ENCODE measurements around the gene KRT34. TPM values are rescaled to one million over a fixed set of nuclear protein-coding genes. Genes with fewer than 3 reads are reported as not detected.
"Not testable (repeated sequence)": the region's sequence is repeated elsewhere in the genome, so short reads cannot be mapped to it uniquely, and the experiment has no call there.

The KRT34 gene
- total and polyA plus RNA-seq, 4 donors = not detected

DNA sequence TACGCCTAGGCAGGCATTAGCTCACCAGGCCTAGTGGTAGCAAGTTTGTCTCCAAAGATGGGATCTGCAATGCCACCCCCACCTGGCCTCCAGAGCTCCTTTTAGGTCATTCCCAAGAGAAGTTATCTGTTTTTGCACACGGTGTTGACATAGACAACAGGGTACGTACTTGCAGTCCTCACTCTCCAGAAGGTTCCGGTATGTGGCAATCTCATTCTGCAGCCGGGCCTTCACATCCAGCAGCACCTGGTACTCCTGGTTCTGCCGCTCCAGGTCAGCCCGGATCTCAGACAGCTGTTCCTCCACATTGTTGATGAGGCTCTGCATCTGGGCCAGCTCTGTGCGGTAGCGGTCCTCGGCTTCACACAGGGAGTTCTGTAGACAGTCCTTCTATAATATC lies 25.1 kb upstream of the KRT34 start:
- H3K9me3 ChIP-seq (ENCODE audit: control insufficient read depth, insufficient read depth, low read length) = no peaks in the 10 kb centered on the region
- no peak for DNase-seq (ENCODE audit: low read depth in 4 of 6, low spot score in 6 of 6)
- H3K36me3 ChIP-seq (ENCODE audit: control insufficient read depth, insufficient read depth, low read length) = no peaks in the 10 kb centered on the region
- no peaks in the 10 kb centered on the region for H3K27me3 ChIP-seq (ENCODE audit: control insufficient read depth, insufficient read depth, low read length)
- no peak overlapping the region for H3K4me3 ChIP-seq (ENCODE audit: low read depth, low read length)
- H3K4me1 ChIP-seq (ENCODE audit: control insufficient read depth, insufficient read depth, low read length) = peaks cover under 1% of the 10 kb centered on the region
- WGBS (ENCODE audit: insufficient coverage) = 94% methylated on average over 7 of the region's 10 CpGs
- no peak overlapping the region for H3K27ac ChIP-seq (ENCODE audit: low read depth, low read length)

DNA sequence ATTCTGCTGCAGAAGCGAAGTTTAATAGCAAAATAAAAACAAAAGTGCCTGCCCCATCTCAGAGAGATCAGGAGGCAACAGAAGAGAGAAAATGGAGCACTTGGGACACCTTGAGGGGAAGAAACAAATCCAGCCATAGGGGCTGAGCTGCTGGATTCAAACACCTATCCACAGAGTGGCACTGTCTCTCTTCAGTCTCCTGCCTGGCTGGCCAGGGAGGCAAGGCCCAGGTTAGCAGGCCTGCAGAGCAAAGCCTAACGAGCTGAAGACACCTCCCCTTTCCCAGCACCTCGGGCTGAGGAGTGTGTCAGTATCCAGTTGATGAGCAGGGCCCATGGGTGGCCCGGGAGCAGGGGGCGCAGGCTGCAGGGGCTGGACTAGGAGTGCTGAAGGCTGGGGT lies 24.1 kb upstream of the KRT34 start:
- WGBS (ENCODE audit: insufficient coverage) = 63% methylated on average over 3 of the region's 5 CpGs
- H3K4me3 ChIP-seq (ENCODE audit: low read depth, low read length) = no peak overlapping the region

DNA sequence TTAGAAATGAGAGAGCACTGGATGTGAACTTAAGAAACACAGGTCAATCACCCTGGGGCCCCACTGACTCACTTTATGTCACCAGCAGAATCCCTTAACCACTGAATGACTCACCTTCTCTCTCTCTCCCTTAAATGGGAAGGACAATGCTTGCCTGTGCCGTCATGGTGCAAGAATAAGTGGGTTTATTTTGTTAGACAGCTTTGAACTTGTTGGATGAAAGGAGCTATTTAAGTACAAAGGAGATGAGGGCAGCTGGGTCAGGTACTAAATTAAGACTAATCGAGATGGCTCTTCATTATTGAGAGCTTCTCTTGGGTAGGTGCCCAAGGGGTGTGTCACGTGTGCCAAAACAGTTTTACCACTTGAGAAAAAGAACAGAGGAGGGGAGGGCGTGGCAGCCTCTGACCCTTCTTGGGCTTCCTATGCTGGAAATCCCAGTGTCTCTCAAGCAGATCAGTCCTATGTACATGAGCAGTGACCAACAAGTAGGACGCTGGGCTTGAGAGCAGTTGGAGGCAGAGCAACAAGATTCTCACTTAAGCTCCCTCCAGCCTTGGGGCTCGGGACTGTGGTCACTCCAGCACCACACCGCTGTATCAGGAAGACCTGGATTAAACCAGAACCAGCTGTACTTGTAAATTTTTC lies 22.0 kb upstream of the KRT34 start:
- no peaks in the 10 kb centered on the region for H3K27me3 ChIP-seq (ENCODE audit: control insufficient read depth, insufficient read depth, low read length)
- WGBS (ENCODE audit: insufficient coverage) = 56% methylated on average over 4 of the region's 7 CpGs
- H3K4me1 ChIP-seq (ENCODE audit: control insufficient read depth, insufficient read depth, low read length) = peaks cover 4% of the 10 kb centered on the region
- H3K36me3 ChIP-seq (ENCODE audit: control insufficient read depth, insufficient read depth, low read length) = no peaks in the 10 kb centered on the region
- no peaks in the 10 kb centered on the region for H3K9me3 ChIP-seq (ENCODE audit: control insufficient read depth, insufficient read depth, low read length)
- H3K4me3 ChIP-seq (ENCODE audit: low read depth, low read length) = no peak overlapping the region
- H3K27ac ChIP-seq (ENCODE audit: low read depth, low read length) = no peak overlapping the region
- no peak for DNase-seq (ENCODE audit: low read depth in 4 of 6, low spot score in 6 of 6)

More for the DNA sequence above, 24.1 kb upstream of the KRT34 start:
- no peaks in the 10 kb centered on the region for H3K9me3 ChIP-seq (ENCODE audit: control insufficient read depth, insufficient read depth, low read length)
- H3K27ac ChIP-seq (ENCODE audit: low read depth, low read length) = no peak overlapping the region
- H3K36me3 ChIP-seq (ENCODE audit: control insufficient read depth, insufficient read depth, low read length) = no peaks in the 10 kb centered on the region
- no peaks in the 10 kb centered on the region for H3K27me3 ChIP-seq (ENCODE audit: control insufficient read depth, insufficient read depth, low read length)
- peaks cover 4% of the 10 kb centered on the region for H3K4me1 ChIP-seq (ENCODE audit: control insufficient read depth, insufficient read depth, low read length)
- no peak for DNase-seq (ENCODE audit: low read depth in 4 of 6, low spot score in 6 of 6)

DNA sequence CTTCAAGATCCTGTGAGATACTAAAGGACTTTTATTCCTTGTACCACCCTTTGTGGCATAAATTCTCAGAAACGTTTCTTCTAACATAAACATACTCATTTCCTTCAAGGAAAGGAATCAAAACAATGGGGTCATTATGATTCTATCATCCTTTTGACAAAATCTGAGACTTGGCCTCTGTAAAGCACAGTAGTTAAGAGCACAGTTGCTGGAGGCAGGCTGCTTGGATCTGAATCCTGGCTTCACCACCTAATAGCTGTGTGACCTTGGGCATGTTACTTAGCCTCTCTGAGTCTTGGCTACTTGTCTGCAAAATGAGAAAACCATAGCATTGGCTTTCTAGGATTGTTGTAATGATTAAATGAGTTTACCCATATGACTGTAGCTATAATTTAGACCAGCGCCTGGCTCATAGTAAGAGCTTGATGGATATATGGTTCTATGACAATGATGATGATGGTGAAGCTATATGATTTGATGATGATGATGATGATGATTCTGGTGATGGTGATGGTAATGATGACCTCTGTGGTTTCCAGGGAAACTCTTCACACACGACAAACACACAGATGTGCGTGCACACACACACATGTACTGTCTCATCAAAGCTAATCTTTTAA lies 21.4 kb upstream of the KRT34 start:
- Histone ChIP-seq H3K27me3 (ENCODE audit: control insufficient read depth, insufficient read depth, low read length) (no peaks in the 10 kb centered on the region), H3K4me3 (ENCODE audit: low read depth, low read length) (no peak overlapping the region), H3K27ac (ENCODE audit: low read depth, low read length) (no peak overlapping the region), H3K36me3 (ENCODE audit: control insufficient read depth, insufficient read depth, low read length) (no peaks in the 10 kb centered on the region), H3K9me3 (ENCODE audit: control insufficient read depth, insufficient read depth, low read length) (no peaks in the 10 kb centered on the region), H3K4me1 (ENCODE audit: control insufficient read depth, insufficient read depth, low read length) (peaks cover 4% of the 10 kb centered on the region)
- WGBS (ENCODE audit: insufficient coverage) = 100% methylated on average over 1 of the region's 4 CpGs
- no peak for DNase-seq (ENCODE audit: low read depth in 4 of 6, low spot score in 6 of 6)

DNA sequence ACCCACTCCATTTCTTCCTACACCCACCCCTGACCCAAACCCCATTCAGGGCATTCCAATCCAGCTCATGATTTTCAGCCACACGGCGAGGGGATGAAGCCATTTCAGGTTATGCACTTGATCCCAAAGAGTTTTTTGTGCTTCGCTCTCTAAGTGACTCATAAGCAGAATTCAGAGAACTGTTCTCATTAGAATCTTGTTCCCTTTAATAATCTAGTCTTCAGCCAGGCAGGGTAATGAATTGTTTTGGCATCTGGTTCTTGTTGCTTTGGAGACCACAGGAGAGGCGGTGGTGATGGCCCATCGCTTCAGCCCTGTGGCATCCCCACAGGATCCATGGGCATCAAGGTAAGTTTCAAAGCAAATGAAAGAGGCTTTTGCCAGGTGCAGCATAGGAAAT lies 20.1 kb upstream of the KRT34 start:
- no peaks in the 10 kb centered on the region for H3K9me3 ChIP-seq (ENCODE audit: control insufficient read depth, insufficient read depth, low read length)
- no peak for DNase-seq (ENCODE audit: low read depth in 4 of 6, low spot score in 6 of 6)
- no peak overlapping the region for H3K27ac ChIP-seq (ENCODE audit: low read depth, low read length)
- H3K27me3 ChIP-seq (ENCODE audit: control insufficient read depth, insufficient read depth, low read length) = no peaks in the 10 kb centered on the region
- H3K36me3 ChIP-seq (ENCODE audit: control insufficient read depth, insufficient read depth, low read length) = no peaks in the 10 kb centered on the region
- peaks cover 4% of the 10 kb centered on the region for H3K4me1 ChIP-seq (ENCODE audit: control insufficient read depth, insufficient read depth, low read length)
- 62% methylated on average over 5 of the region's 5 CpGs for WGBS (ENCODE audit: insufficient coverage)
- H3K4me3 ChIP-seq (ENCODE audit: low read depth, low read length) = no peak overlapping the region

DNA sequence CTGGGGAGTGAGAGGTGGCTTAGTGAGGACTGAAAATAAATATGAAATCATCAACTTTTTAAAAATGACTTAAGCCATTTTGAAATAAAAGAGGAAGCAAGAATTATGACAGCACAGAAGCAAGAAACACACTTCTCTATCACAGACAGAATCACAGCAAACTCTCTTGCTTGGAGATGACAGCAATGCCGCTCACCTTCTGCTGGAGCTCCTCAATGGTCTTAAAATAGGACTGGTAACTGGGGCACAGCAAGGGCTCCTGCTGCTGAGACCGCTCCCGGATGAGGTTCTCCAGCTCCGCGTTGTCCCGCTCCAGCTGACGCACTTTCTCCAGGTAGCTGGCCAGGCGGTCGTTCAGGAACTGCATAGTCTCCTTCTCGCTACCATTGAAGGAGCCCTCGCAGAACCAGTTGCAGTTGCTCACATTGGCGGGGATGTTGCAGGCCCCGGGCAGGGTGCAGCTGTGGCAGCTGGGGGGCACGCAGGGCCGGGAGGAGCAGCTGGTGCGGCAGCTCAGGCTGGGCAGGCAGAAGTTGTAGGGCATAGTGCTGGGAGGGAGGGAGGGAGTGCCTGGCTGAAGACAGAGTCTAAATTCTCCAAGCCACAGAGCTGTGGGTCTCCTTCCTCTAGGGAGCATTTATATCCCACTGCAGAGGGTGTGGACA lies 15.0 kb upstream of the KRT34 start, which contains the start of gene KRT31:
TSS of gene KRT31 (minus strand) at position 613 of the 665 bp plus-strand sequence. CDS start at position 544, 69 bp downstream.
- H3K9me3 ChIP-seq (ENCODE audit: control insufficient read depth, insufficient read depth, low read length) = no peaks in the 10 kb centered on the region
- DNase-seq (ENCODE audit: low read depth in 4 of 6, low spot score in 6 of 6) = no peak
- H3K36me3 ChIP-seq (ENCODE audit: control insufficient read depth, insufficient read depth, low read length) = no peaks in the 10 kb centered on the region
- H3K27ac ChIP-seq (ENCODE audit: low read depth, low read length) = no peak within 1 kb of the TSS
- WGBS (ENCODE audit: insufficient coverage) = 87% methylated on average over 14 of the region's 16 CpGs
- no peaks in the 10 kb centered on the region for H3K27me3 ChIP-seq (ENCODE audit: control insufficient read depth, insufficient read depth, low read length)
- H3K4me1 ChIP-seq (ENCODE audit: control insufficient read depth, insufficient read depth, low read length) = peaks cover 2% of the 10 kb centered on the region
- no peak within 1 kb of the TSS for H3K4me3 ChIP-seq (ENCODE audit: low read depth, low read length)

DNA sequence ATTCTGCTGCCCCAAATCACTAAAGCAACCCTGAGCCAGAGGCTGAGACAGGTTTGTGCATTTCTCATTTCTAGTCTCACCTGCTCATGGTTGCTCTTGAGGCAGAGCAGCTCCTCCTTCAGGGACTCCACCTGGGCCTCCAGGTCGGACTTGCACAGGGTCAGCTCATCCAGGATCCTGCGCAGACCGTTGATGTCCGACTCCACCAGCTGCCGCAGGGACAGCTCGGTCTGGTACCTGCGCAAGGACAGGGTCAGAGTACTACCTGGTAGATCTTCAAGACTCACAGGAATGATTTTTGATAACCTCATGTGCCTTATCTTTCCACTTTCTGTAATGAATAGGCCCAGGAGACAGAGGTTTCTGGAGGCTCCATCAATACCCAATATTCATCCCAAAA lies 14.2 kb upstream of the KRT34 start:
- no peak overlapping the region for H3K4me3 ChIP-seq (ENCODE audit: low read depth, low read length)
- DNase-seq (ENCODE audit: low read depth in 4 of 6, low spot score in 6 of 6) = no peak
- no peaks in the 10 kb centered on the region for H3K27me3 ChIP-seq (ENCODE audit: control insufficient read depth, insufficient read depth, low read length)
- no peak overlapping the region for H3K27ac ChIP-seq (ENCODE audit: low read depth, low read length)
- H3K36me3 ChIP-seq (ENCODE audit: control insufficient read depth, insufficient read depth, low read length) = no peaks in the 10 kb centered on the region
- no peaks in the 10 kb centered on the region for H3K9me3 ChIP-seq (ENCODE audit: control insufficient read depth, insufficient read depth, low read length)
- WGBS (ENCODE audit: insufficient coverage) = 93% methylated on average over 7 of the region's 7 CpGs
- H3K4me1 ChIP-seq (ENCODE audit: control insufficient read depth, insufficient read depth, low read length) = no peaks in the 10 kb centered on the region

DNA sequence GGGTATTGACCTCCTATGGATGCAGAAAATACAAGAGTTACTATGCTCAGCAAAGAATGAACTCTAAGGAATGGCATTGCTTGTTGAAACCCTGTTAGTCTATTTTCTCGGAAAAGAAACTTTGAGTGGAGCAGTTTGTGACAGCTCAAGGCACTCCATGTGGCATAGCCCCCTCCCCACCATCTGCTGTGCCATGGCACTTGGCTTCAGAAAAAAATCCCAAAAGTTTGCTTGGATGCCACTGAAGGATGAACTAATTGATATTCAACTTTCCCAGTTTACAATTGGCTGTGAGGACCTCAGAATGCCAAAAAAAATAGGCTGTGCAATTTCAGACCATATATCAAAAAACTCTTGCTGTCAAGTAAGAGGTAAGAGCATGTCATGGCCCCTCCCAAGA lies 13.5 kb upstream of the KRT34 start:
- Histone ChIP-seq H3K4me1 (ENCODE audit: control insufficient read depth, insufficient read depth, low read length) (no peaks in the 10 kb centered on the region), H3K27ac (ENCODE audit: low read depth, low read length) (no peak overlapping the region), H3K36me3 (ENCODE audit: control insufficient read depth, insufficient read depth, low read length) (no peaks in the 10 kb centered on the region), H3K27me3 (ENCODE audit: control insufficient read depth, insufficient read depth, low read length) (no peaks in the 10 kb centered on the region), H3K9me3 (ENCODE audit: control insufficient read depth, insufficient read depth, low read length) (no peaks in the 10 kb centered on the region), H3K4me3 (ENCODE audit: low read depth, low read length) (no peak overlapping the region)
- WGBS (ENCODE audit: insufficient coverage) = no CpG with 5 or more reads among the region's 1 CpG
- DNase-seq (ENCODE audit: low read depth in 4 of 6, low spot score in 6 of 6) = peak in 1 of 6 donors; percentile 82

DNA sequence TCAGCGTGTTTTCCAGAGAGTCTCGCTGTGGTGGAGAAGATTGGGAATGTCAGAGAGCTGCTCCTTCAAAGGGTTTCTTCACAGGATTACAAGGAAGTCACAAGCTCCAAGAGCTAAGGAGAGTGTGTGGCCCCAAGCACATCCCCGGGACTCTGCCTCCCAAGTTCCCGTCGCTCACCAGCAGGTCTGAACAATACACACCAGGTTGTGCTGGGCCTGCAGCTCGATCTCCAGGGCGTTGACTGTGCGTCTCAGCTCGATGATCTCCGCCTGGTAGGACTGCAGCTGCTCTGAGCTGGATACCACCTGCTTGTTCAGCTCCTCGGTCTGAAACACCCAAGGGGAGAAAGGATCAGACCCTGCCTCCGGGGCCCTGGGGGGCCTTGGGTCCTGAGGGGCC lies 12.9 kb upstream of the KRT34 start:
- H3K9me3 ChIP-seq (ENCODE audit: control insufficient read depth, insufficient read depth, low read length); DNase-seq (ENCODE audit: low read depth in 4 of 6, low spot score in 6 of 6); H3K27me3 ChIP-seq (ENCODE audit: control insufficient read depth, insufficient read depth, low read length); H3K4me3 ChIP-seq (ENCODE audit: low read depth, low read length); H3K27ac ChIP-seq (ENCODE audit: low read depth, low read length); H3K4me1 ChIP-seq (ENCODE audit: control insufficient read depth, insufficient read depth, low read length); H3K36me3 ChIP-seq (ENCODE audit: control insufficient read depth, insufficient read depth, low read length): not testable (repeated sequence)
- 93% methylated on average over 8 of the region's 12 CpGs for WGBS (ENCODE audit: insufficient coverage)
